Stimulated activated CD8-positive, alpha-beta memory T cell treated with anti-CD3 and anti-CD28 coated beads, Interleukin-2, amount 100 ng/mL, for 48 hours (primary cell): ENCODE measurements around the gene PLPPR2.
"Not testable (repeated sequence)": the region's sequence is repeated elsewhere in the genome, so short reads cannot be mapped to it uniquely, and the experiment has no call there.

ENCODE experiments used
- DNase-seq, 2 donors: peaks; one replicate each; pipeline ENCODE4 v3.0.0-alpha.2; 2020; ENCODE audit warnings: low read depth in 2 of 2

Gene PLPPR2

GRCh38 chr19:11340099-11340467 lies 15.1 kb upstream of the PLPPR2 start:
- not testable (repeated sequence) for DNase-seq

DNA sequence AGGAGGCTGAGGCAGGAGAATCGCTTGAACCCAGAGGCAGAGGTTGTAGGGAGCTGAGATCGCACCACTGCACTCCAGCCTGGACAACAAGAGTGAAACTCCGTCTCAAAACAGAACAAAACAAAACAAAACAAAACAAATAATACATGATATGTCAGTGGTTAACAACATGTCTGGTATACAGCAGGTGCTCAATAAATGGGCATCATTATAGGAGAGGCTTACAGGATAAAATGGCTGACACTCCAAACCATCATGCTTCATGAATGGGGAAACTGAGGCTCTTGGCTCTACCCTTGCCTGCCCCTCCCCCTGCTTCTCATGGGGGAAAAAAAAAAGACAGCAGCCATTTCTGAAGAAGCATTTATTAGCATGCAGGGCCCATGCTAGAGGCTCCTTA lies 12.8 kb upstream of the PLPPR2 start:
- DNase-seq: no peak

DNA sequence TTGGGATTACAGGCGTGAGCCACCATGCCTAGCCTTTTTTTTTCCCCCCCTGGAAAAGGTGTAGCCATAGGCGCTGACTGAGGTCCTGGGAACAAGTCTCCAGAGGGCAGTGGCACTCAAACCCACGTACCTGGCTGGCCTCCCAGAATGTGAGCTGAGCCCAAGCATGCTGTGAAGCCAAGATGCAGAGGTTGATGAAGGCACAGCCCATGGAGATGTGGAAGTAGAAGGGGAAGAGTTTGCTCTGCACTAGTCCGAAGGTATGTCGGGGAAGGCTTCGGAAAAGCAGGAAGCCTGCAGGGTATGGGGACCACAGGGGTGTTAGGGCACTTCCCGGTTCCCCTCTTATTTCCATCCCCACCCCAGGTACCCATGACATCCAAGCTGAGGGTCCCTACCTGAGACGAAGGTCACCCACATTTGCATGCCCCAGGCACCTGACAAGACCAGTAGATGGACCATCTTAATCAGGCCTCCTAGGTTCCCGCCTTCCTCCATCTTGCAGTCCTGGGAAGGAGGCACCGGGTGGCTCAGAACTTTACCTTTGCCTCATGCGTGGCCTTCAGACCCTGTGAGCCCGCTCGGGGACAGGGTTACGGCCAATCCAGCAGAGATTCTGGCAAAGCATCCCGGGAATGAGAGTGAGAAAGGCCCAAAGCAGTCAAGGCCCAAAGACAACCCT lies 10.0 kb upstream of the PLPPR2 start:
- no peak for DNase-seq

DNA sequence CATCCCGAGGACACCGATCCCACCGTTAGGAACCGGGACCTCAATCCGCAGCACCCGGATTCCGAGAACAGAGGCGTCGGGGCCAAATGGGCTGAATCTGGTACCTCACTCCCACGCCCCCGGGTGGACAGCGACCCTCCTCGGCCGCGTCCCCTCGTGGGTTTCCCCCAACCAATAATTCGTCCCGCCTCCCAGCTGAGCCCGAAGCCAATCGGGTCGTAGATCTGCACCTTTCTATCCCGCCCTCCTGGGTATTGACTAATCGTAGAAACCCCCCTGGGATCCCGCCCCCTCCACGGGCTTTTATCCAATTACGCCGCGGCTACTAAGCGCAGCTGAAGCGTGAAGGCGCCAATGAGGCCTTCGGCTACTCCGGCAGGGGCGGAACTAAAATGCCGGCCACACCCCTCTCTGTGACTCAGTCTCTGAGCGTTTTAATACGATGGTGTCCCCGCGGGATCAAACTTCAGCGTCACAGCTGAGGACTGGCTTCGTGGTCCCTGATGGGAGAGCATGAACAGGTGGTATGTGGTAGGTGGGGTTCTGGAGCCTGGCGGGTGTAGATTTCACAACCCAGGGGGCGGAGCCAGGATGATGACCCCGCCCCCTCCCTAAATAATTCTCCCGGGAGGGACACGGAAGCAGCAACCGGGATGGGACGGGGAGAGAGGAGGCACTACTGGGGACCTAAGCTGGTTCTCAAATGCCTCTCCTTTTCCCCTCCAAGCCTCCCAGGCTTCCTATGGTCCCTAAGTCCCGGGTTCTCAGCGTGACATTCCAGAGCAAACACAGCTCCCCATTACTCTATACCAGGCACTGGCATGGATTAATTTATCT lies 8.9 kb upstream of the PLPPR2 start, which contains the start of the genes CCDC159 and TMEM205:
TSS of gene CCDC159 (plus strand) at position 416 of the 837 bp plus-strand sequence. CDS start at position 504, 88 bp downstream.
TSS of gene TMEM205 (minus strand) at position 165 of the 837 bp plus-strand sequence. CDS start 649 bp downstream, outside the sequence.
- DNase-seq: peak; percentile 91 to 97

DNA sequence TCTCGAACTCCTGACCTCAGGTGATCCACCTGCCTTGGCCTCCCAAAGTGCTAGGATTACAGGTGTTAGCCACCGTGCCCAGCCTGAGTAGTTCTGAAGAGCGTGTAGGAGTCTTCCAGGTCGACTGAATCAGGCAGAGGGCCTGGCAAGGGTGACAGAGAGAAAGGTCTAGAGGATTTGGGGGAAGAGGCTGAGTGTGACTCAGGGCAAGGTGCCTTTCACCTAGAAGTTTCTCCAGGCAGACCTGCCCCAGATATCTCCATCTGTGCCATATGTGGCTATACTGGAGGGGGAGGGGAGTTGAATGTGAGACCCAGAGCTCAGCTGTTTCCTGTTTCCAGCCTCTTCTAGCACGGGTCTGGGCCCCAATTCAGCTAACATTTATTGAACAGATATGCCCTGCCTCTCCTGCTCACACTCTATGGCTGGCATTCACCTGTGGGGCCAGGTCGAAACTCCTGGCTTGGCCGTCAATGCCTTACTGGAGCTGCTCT lies 7.6 kb upstream of the PLPPR2 start:
- DNase-seq: no peak

GRCh38 chr19:11349171-11349570 lies 6.1 kb upstream of the PLPPR2 start:
- no peak for DNase-seq

DNA sequence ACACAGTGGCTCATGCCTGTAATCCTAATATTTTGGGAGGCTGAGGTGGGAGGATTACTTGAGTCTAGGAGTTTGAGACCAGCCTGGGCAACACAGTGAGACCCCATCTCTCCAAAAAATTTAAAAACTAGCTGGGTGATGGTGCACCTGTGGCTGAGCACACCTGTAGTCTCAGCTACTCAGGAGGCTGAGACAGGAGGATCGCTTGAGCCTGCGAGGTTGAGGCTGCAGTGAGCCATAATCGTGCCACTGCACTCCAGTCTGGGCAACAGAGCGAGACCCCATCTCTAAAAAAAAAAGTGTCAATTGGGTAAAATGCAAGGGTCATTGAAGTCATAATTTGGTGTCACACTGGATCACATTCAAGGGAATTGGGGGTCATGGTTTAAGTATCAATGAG lies 1.1 kb upstream of the PLPPR2 start:
- not testable (repeated sequence) for DNase-seq

DNA sequence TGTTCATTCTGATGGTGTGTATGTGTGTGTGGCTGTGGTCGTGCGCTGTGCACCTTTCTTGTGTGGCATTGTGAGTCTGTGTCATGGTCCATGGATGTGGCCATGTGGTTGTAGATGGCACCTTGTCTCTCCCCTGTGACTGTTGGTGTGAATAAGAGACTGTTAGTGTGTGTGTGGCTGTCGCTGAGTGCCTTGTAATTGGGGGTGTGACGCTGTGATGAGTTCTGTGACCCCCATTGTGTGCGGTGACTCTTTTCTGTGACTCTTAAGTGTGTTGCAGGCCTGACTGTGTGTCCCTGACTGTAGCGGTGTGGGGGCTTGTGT lies 804 bp downstream of the PLPPR2 start:
- no peak for DNase-seq

DNA sequence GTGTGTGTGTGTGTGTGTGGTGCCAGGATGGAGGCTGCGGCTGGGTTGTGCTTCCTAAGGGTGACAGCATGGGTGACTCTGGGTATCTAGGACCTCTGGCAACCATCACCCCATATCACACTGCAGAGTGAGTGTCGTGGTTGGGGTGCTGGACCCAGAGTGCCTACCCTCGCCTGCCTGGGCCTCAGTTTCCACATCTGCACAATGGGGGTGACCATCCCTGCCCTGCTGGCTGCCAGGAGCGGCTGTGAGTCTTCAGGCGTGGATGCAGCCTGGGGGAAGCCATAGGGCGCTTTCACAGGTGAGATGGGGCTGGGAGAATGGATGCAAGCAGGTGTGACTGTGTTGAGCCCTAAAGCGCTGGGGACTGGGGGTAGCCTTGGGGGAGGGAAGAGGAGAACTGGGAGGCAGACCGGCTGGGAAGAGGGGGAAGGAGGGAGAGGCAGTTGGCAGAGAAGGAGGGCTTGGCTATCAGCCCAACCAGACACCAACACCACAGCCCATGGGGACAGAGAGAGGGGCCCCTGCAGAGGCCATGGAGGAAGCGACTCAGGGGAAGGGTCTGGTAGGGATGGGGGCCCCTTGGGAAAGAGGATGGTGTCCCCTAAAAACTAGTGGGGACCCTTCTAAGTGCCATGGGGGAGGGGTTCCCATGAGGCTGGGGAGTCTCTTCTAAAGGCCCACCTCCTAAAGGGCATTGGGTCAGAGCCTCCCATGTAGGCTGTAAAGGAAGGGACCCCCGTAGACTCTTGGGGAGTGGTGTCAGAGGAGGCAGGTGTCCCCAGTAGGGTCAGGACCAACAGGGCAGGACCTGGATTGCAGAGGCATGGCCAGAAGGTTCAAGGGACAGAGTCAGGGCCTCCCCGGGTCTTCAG lies 1.7 kb downstream of the PLPPR2 start:
- no peak for DNase-seq

DNA sequence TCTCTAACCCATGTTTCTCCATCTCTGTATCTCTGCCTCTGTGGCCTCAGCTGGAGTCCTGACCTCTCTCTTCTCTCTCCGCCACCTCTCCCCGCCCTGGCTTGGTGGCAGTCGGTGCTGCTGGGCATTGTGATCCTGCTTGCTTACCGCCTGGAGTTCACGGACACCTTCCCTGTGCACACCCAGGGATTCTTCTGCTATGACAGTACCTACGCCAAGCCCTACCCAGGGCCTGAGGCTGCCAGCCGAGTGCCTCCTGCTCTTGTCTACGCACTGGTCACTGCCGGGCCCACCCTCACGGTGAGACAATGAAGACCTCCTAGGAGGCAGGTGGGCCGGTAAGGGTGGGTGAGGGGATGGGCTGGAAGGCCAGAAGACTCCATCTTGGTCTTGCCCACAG lies 4.2 kb downstream of the PLPPR2 start:
- DNase-seq: no peak

DNA sequence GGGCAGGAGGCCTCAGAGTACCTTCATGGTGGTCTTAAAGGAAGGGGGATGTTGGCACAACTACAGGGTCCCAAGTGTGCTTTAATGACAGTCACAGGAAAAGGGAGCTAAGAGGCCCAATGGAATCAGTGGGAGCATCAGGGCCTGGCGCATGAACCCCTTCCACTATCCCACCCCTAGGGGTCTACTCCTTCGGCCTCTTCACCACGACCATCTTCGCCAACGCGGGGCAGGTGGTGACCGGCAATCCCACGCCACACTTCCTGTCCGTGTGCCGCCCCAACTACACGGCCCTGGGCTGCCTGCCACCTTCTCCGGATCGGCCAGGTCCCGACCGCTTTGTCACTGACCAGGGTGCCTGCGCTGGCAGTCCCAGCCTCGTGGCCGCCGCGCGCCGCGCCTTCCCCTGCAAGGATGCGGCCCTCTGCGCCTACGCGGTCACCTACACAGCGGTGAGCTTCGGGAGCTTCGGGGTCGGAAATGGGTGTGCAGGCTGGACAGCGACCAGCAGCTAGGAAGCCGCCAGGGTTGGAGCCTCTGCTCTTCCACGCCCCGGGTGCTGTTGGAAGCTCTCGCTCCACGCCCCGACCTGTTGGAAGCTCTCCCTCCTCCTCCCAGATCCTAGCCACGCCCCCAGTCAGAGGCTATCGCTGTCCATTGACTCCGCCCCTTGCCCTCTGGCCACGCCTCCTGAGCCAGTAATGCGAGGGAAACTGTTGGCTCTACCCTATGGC lies 6.0 kb downstream of the PLPPR2 start:
- DNase-seq: no peak

DNA sequence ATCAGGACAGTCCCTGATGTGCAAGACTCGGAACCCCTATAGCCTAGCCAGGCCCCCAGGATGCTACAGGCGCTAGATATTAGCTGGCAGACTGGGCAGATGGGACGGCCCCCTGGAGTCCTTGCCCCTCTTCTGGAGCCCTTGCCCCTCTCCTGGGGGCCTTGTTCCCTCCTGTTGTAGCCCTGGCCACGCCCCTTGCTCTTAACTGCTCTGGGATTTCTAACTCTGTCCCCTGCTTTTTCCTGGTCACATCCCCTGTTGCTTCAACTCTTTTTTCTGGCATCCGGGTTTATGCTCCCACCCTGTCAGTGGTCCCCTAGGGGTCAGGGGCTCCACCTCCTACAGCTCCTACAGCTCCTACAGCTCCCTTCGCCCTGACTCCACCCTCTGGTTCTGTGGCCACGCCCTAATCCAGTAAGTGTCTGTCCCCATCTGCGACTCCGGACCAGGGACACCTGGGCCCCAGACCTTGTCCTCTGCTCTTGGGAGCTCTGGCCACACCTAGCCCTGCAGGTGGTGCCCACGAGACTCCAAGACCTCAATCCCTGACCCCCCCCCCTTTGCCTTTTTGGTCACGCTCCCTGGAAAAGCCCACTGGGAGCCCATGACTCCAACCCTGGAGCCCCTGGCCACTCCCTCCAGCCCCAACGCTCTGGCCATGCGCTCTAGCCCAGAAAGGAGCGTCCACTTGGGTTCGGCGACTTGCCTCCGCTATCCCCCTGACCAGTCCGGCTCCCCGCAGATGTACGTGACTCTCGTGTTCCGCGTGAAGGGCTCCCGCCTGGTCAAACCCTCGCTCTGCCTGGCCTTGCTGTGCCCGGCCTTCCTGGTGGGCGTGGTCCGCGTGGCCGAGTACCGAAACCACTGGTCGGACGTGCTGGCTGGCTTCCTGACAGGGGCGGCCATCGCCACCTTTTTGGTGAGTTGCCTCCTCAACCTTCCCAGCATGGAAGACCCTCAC lies 6.8 kb downstream of the PLPPR2 start:
- no peak for DNase-seq

DNA sequence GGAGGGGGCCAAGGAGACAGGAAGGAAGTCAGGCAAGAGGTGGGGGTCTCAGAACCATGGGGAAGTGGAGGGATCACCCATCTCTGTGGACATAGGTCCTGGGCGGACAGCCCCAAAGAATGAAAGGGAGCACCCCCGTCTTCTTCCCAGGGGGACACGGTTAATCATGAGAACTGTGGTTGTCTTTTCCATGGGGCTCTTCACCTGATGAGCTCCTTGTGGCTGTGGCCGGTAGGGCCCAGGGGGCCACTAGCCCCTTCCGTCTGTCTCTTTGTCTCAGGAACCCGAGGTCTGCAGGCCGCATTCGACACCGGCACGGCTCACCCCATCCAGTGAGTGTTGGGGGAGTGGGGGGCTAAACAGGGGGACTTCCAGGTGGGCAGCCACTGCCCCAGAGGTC lies 8.6 kb downstream of the PLPPR2 start:
- no peak for DNase-seq

DNA sequence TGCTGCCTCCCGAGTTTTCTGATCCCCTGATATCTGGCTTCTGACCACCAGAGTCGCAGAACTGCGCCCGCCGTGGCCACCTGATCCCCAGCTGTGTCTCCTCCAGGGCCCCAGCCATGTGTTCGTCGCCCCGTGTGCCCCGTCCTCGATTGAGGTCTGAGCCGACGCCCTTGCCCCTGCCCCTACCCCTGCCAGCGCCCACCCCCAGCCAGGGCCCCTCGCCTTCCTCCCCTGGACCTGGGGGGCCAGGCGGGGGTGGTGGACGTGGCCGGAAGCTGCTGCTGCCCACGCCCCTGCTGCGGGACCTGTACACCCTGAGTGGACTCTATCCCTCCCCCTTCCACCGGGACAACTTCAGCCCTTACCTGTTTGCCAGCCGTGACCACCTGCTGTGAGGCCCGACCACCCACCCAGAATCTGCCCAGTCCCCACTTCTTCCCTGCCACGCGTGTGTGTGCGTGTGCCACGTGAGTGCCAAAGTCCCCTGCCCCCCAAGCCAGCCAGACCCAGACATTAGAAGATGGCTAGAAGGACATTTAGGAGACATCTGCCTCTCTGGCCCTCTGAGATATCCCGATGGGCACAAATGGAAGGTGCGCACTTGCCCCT lies 9.2 kb downstream of the PLPPR2 start:
- no peak for DNase-seq

DNA sequence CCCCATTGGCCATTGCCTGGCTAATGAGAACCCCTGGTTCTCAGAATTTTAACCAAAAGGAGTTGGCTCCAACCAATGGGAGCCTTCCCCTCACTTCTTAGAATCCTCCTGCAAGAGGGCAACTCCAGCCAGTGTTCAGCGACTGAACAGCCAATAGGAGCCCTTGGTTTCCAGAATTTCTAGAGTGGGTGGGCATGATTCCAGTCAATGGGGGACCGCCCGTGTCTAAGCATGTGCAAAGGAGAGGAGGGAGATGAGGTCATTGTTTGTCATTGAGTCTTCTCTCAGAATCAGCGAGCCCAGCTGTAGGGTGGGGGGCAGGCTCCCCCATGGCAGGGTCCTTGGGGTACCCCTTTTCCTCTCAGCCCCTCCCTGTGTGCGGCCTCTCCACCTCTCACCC lies 9.7 kb downstream of the PLPPR2 start:
- no peak for DNase-seq

GRCh38 chr19:11365557-11366117 lies 10.4 kb downstream of the PLPPR2 start:
- no peak for DNase-seq

GRCh38 chr19:11367528-11367927 lies 12.3 kb downstream of the PLPPR2 start:
- DNase-seq: no peak

- no peak for DNase-seq
These were observed 15.5 kb downstream of the PLPPR2 start for GRCh38 chr19:11370744-11371143.

DNA sequence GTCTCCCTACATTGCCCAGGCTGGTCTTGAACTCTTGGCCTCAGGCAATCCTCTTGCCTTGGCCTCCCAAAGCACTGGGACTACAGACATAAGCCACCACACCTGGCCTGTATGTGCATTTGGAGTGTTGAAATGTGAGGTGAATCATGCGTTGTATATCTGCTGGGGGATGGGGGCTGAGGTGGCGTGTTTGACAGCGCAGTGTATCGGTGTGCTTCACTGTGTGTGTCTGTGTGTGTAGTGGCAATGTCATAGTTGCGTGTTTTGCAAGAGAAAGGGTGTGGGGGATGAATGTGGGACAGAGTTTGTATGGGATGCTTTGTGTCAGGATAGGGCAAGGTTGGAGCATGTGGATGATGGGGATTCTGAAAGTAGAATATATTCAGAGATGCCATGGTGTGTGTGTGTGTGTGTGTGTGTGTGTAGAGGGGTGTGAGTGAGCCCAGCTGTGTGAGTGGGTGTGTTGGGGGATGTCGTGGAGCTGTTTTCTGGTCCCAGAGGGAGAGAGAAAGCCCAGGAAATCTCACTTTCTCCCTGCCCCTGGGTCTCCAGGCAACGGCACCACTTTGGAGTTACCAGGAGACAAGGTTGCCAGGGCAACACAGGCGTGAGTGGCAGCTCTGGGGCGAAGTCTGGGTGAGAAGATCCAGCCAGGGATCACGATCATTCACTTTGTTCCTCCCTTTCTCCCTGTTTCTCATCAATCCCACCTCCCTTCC lies 18.1 kb downstream of the PLPPR2 start:
- no peak for DNase-seq
